Caki2 (cell line): Measurements from ENCODE around the gene PCDHGC4. TPM values are rescaled to one million over a fixed set of nuclear protein-coding genes. Genes with fewer than 3 reads are reported as not detected.

Experiments
- DNase-seq: peaks from one replicate; pipeline ENCODE4 v3.0.0-alpha.2; 2015; ENCODE audit warnings: low read depth
- in situ Hi-C: cut with HindIII; loops from 2 replicates; pipeline ENCODE4 v1.10.0; 2016; ENCODE audit warnings: low sequenced_read_pairs, low pct_unique_long_range_greater_than_20kb, mixed read lengths
- total RNA-seq: library from RNA; depleted of rRNA; stranded (reverse); fragments of >200 nt; shearing (Covaris generic); gene quantifications from 2 replicates; pipeline ENCODE4 v1.2.3, GENCODE V29; 2014; ENCODE audit warnings: low replicate concordance

PCDHGC4 gene
- total RNA-seq, 1 experiment from 2014 or later: not detected

- in situ Hi-C loops: no loop called here
- DNase-seq: peak; percentile 35
Measured at GRCh38 chr5:141508798-141509611, 24.2 kb downstream of the PCDHGC4 start.

GRCh38 chr5:141510160-141510559 lies 25.3 kb downstream of the PCDHGC4 start:
- no peak for DNase-seq
- in situ Hi-C loops: no loop called here

- no peak for DNase-seq
- in situ Hi-C loops: no loop called here
Measured at GRCh38 chr5:141510850-141511601, 26.2 kb downstream of the PCDHGC4 start.

GRCh38 chr5:141511771-141512325 lies 27.0 kb downstream of the PCDHGC4 start:
- in situ Hi-C loops: no loop called here
- no peak for DNase-seq

- peak; percentile 59 for DNase-seq
Measured at GRCh38 chr5:141512390-141512910, 27.6 kb downstream of the PCDHGC4 start.

GRCh38 chr5:141512911-141513626 lies 28.2 kb downstream of the PCDHGC4 start:
- DNase-seq: peak; percentile 48
- in situ Hi-C loops: no loop called here

More at GRCh38 chr5:141512390-141512910, 27.6 kb downstream of the PCDHGC4 start:
- in situ Hi-C loops: no loop called here

GRCh38 chr5:141513627-141514329 lies 28.9 kb downstream of the PCDHGC4 start:
- DNase-seq: peak; percentile 86
- in situ Hi-C loops: no loop called here

- in situ Hi-C loops: no loop called here
- no peak for DNase-seq
Measured at GRCh38 chr5:141514330-141515133, 29.7 kb downstream of the PCDHGC4 start.

GRCh38 chr5:141515141-141515540 lies 30.3 kb downstream of the PCDHGC4 start:
- in situ Hi-C loops: no loop called here
- DNase-seq: no peak

- no peak for DNase-seq
- in situ Hi-C loops: no loop called here
Measured at GRCh38 chr5:141515946-141516671, 31.3 kb downstream of the PCDHGC4 start.

GRCh38 chr5:141516672-141517025 lies 31.8 kb downstream of the PCDHGC4 start:
- in situ Hi-C loops: no loop called here
- no peak for DNase-seq

GRCh38 chr5:141517312-141517711 lies 32.5 kb downstream of the PCDHGC4 start:
- no peak for DNase-seq
- in situ Hi-C loops: no loop called here

- DNase-seq: no peak
- in situ Hi-C loops: no loop called here
Measured at GRCh38 chr5:141517880-141518617, 33.2 kb downstream of the PCDHGC4 start.

- in situ Hi-C loops: no loop called here
- DNase-seq: no peak
Measured at GRCh38 chr5:141518618-141519015, 33.8 kb downstream of the PCDHGC4 start.

GRCh38 chr5:141519605-141520565 lies 35.1 kb downstream of the PCDHGC4 start:
- no peak for DNase-seq
- in situ Hi-C loops: no loop called here
